Glomerular endothelial cell (primary cell): ENCODE measurements around the gene ILDR1. TPM values are rescaled to one million over a fixed set of nuclear protein-coding genes. Genes with fewer than 3 reads are reported as not detected.
"Not testable (repeated sequence)": the region's sequence is repeated elsewhere in the genome, so short reads cannot be mapped to it uniquely, and the experiment has no call there.

Experiments used
- DNase-seq: peaks from one replicate; pipeline ENCODE4 v3.0.0-alpha.2; 2011; ENCODE audit warnings: low read depth, low spot score; ENCODE audit errors: extremely low read depth
- total RNA-seq: library from RNA; depleted of rRNA; stranded (reverse); fragments of >200 nt; gene quantifications from 2 replicates; pipeline ENCODE4 v1.2.3, GENCODE V29; 2015

Gene ILDR1
- total RNA-seq, 1 donor from 2014 or later = not detected

DNA sequence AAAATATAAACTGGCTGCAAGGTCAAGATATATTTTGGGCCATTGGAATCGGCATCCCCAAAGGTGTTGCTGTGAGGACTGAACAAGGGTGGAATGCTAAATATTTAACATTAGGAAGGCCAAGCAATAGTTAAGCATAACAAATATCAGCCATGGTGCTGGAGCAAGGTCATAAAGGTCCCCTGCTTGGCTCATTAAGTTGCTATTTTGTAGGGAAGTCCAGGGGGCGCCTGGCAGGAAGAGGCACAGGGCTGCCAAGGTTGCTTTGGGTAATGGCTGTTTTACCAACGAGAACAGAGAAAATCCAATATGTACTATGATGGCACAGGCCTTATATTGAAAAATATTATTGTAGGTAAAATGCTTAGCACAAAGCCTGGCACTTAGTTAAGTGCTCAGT, 65.7 kb downstream of the ILDR1 start:
- DNase-seq = no peak

GRCh38 chr3:121951291-121951919, 70.6 kb downstream of the ILDR1 start:
- no peak for DNase-seq

- no peak for DNase-seq
Measured at GRCh38 chr3:121948641-121949040, 73.4 kb downstream of the ILDR1 start.

GRCh38 chr3:121943431-121943830, 78.6 kb downstream of the ILDR1 start:
- no peak for DNase-seq

DNA sequence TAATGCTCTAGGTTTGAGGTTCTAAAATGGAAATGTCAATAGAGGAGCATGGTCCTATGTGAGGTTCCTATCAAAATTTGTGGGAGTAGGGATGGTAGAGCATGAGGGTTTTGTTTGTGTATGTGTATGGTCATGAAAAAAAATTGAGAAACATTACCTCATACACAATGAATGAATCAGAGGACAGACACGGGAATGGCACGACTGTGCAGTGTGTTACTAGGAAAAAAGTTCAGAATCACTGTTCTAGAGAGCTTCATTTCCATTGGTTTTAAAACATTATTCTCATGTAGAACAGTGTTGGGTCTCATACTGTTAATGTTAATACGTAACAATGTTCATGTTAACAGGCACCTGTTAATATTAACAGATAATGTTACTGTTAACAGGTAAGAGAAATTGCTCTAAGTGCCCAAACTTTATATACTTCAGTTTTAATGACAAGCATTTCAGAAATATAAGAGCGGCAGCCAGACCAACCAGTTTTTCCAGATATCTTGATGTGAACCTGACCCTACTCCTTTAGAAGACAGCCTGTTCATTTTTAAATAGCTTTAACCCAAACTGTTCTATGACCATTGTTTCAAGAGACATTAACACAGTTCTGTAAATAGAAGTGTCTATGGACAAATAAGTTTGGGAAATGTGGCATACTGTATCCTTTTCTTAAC, 79.8 kb downstream of the ILDR1 start:
- no peak for DNase-seq

DNA sequence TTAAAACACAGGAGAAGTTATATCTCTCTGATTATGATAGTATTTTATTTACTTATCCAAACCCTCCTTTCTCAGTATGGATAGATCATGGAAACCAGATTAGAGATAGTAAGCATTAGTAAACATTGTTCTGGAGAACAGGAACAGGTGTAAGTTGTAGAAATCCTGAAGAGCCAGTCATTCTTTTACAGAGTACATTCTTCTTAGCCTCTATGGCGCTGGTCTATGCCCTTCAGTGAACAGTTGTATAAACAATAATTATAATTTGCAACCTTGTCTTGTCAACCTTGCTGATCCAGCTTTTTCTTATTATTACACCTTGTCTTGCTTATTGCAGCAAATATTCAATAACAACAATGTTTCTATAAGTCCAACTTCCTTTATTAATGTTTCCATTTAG, 80.5 kb downstream of the ILDR1 start:
- DNase-seq = no peak

DNA sequence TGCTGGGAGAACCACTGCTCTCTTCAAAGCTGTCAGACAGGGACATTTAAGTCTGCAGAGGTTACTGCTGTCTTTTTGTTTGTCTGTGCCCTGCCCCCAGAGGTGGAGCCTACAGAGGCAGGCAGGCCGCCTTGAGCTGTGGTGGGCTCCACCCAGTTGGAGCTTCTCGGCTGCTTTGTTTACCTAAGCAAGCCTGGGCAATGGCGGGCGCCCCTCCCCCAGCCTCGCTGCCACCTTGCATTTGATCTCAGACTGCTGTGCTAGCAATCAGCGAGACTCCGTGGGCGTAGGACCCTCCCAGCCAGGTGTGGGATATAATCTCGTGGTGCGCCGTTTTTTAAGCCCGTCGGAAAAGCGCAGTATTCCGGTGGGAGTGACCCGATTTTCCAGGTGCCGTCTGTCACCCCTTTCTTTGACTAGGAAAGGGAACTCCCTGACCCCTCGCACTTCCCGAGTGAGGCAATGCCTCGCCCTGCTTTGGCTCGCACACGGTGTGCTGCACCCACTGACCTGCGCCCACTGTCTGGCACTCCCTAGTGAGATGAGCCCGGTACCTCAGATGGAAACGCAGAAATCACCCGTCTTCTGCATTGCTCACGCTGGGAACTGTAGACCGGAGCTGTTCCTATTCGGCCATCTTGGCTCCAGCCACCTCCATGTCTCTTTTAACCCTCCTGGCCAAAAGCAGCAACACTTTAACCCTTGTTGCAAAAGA, 83.7 kb downstream of the ILDR1 start:
- not testable (repeated sequence) for DNase-seq

Other genes with a start within 250 kb of the ILDR1 start
- gene IQCB1, start 187.2 kb downstream of the ILDR1 start, total RNA-seq = 12.1 and 16.6 TPM in 2 replicates
- gene EAF2, start 187.0 kb downstream of the ILDR1 start, total RNA-seq = 1.4 and 3.1 TPM in 2 replicates
- gene SLC15A2, start 127.8 kb downstream of the ILDR1 start, total RNA-seq = 0.05 and 0.29 TPM in 2 replicates
- gene CD86, start 33.1 kb upstream of the ILDR1 start, total RNA-seq = not detected in 2 replicates
- not detected in 2 replicates for gene CASR, start 161.4 kb upstream of the ILDR1 start, total RNA-seq